HEK293 (cell line): ENCODE results near the gene SCIMP.

Experiments used
- HOXC10 ChIP-seq: sonication (generic); formaldehyde crosslinking; IDR thresholded peaks from 2 replicates; pipeline ENCODE4 v1.8.1; 2023; ENCODE audit warnings: mild to moderate bottlenecking, missing genetic modification reagents
- KLF16 ChIP-seq: fragments of 450-650 bp; formaldehyde crosslinking; IDR thresholded peaks from 2 replicates; pipeline ENCODE4 v1.5.1; 2017; ENCODE audit warnings: missing biosample characterization, missing genetic modification characterization
- KLF7 ChIP-seq: fragments of 450-650 bp; formaldehyde crosslinking; IDR thresholded peaks from 2 replicates; pipeline ENCODE4 v1.5.1; 2016; ENCODE audit warnings: missing biosample characterization, missing genetic modification characterization, borderline replicate concordance
- MZF1 ChIP-seq: fragments of 450-650 bp; formaldehyde crosslinking; IDR thresholded peaks from 2 replicates; pipeline ENCODE4 v1.5.1; 2017; ENCODE audit warnings: missing biosample characterization, missing genetic modification characterization, borderline replicate concordance
- OVOL3 ChIP-seq: fragments of 450-650 bp; formaldehyde crosslinking; IDR thresholded peaks from 2 replicates; pipeline ENCODE4 v1.5.1; 2016; ENCODE audit warnings: missing biosample characterization, missing genetic modification characterization
- SP2 ChIP-seq: fragments of 450-650 bp; formaldehyde crosslinking; IDR thresholded peaks from 2 replicates; pipeline ENCODE4 v1.5.1; 2016; ENCODE audit warnings: missing biosample characterization, missing genetic modification characterization
- ZEB2 ChIP-seq: fragments of 450-650 bp; formaldehyde crosslinking; IDR thresholded peaks from 2 replicates; pipeline ENCODE4 v1.5.1; 2016; ENCODE audit warnings: missing biosample characterization, missing genetic modification characterization
- ZNF202 ChIP-seq: fragments of 450-650 bp; formaldehyde crosslinking; IDR thresholded peaks from 2 replicates; pipeline ENCODE4 v1.5.1; 2016; ENCODE audit warnings: missing biosample characterization, missing genetic modification characterization, borderline replicate concordance
- ZNF214 ChIP-seq: fragments of 450-650 bp; formaldehyde crosslinking; IDR thresholded peaks from 2 replicates; pipeline ENCODE4 v1.5.1; 2017; ENCODE audit warnings: missing biosample characterization, mild to moderate bottlenecking, missing genetic modification characterization, borderline replicate concordance
- ZNF23 ChIP-seq: fragments of 450-650 bp; formaldehyde crosslinking; IDR thresholded peaks from 2 replicates; pipeline ENCODE4 v1.5.1; 2016; ENCODE audit warnings: missing biosample characterization, missing genetic modification characterization, borderline replicate concordance
- ZNF302 ChIP-seq: fragments of 450-650 bp; formaldehyde crosslinking; IDR thresholded peaks from 2 replicates; pipeline ENCODE4 v1.5.1; 2016; ENCODE audit warnings: missing biosample characterization, missing genetic modification characterization, low read depth
- ZNF335 ChIP-seq: fragments of 450-650 bp; formaldehyde crosslinking; conservative IDR thresholded peaks from 2 replicates; pipeline ENCODE4 v1.5.1; 2016; ENCODE audit warnings: missing biosample characterization, missing genetic modification characterization
- ZNF423 ChIP-seq: fragments of 450-650 bp; formaldehyde crosslinking; IDR thresholded peaks from 2 replicates; pipeline ENCODE4 v1.5.1; 2016; ENCODE audit warnings: missing biosample characterization, missing genetic modification characterization
- ZNF426 ChIP-seq: fragments of 450-650 bp; formaldehyde crosslinking; IDR thresholded peaks from 2 replicates; pipeline ENCODE4 v1.5.1; 2017; ENCODE audit warnings: missing biosample characterization, missing genetic modification characterization, mild to moderate bottlenecking, inconsistent platforms, moderate library complexity
- ZNF529 ChIP-seq: fragments of 450-650 bp; formaldehyde crosslinking; IDR thresholded peaks from 2 replicates; pipeline ENCODE4 v1.5.1; 2017; ENCODE audit warnings: missing genetic modification characterization, missing biosample characterization; ENCODE audit not compliant: insufficient replicate concordance
- ZNF544 ChIP-seq: fragments of 450-650 bp; formaldehyde crosslinking; IDR thresholded peaks from 2 replicates; pipeline ENCODE4 v1.5.0; 2017; ENCODE audit warnings: missing biosample characterization, missing genetic modification characterization
- ZNF548 ChIP-seq: fragments of 450-650 bp; formaldehyde crosslinking; IDR thresholded peaks from 2 replicates; pipeline ENCODE4 v1.5.1; 2016; ENCODE audit warnings: missing biosample characterization, missing genetic modification characterization
- ZNF558 ChIP-seq: fragments of 450-650 bp; formaldehyde crosslinking; IDR thresholded peaks from 2 replicates; pipeline ENCODE4 v1.5.1; 2016; ENCODE audit warnings: missing biosample characterization, missing genetic modification characterization
- ZNF585B ChIP-seq: fragments of 450-650 bp; formaldehyde crosslinking; IDR thresholded peaks from 2 replicates; pipeline ENCODE4 v1.5.1; 2016; ENCODE audit warnings: missing biosample characterization, missing genetic modification characterization
- ZNF600 ChIP-seq: fragments of 450-650 bp; formaldehyde crosslinking; IDR thresholded peaks from 2 replicates; pipeline ENCODE4 v1.5.1; 2016; ENCODE audit warnings: missing biosample characterization, missing genetic modification characterization
- ZNF629 ChIP-seq: fragments of 450-650 bp; formaldehyde crosslinking; IDR thresholded peaks from 2 replicates; pipeline ENCODE4 v1.5.1; 2017; ENCODE audit warnings: missing biosample characterization, missing genetic modification characterization
- ZNF785 ChIP-seq: fragments of 450-650 bp; formaldehyde crosslinking; IDR thresholded peaks from 2 replicates; pipeline ENCODE4 v1.5.1; 2016; ENCODE audit warnings: missing biosample characterization, missing genetic modification characterization
- ZNF791 ChIP-seq: fragments of 450-650 bp; formaldehyde crosslinking; IDR thresholded peaks from 2 replicates; pipeline ENCODE4 v1.5.1; 2016; ENCODE audit warnings: missing biosample characterization, missing genetic modification characterization
- ZNF843 ChIP-seq: fragments of 450-650 bp; formaldehyde crosslinking; IDR thresholded peaks from 2 replicates; pipeline ENCODE4 v1.5.1; 2016; ENCODE audit warnings: missing biosample characterization, missing genetic modification characterization
- TF ChIP-seq, protein P1 (sequence below): fragments of 450-650 bp; formaldehyde crosslinking; IDR thresholded peaks from 2 replicates; pipeline ENCODE4 v1.5.1; 2016; ENCODE audit warnings: missing biosample characterization, missing genetic modification characterization
- TF ChIP-seq, protein P2 (sequence below): fragments of 450-650 bp; formaldehyde crosslinking; IDR thresholded peaks from 2 replicates; pipeline ENCODE4 v1.5.1; 2016; ENCODE audit warnings: missing biosample characterization, missing genetic modification characterization
- TF ChIP-seq, protein P3 (sequence below): fragments of 450-650 bp; formaldehyde crosslinking; IDR thresholded peaks from 2 replicates; pipeline ENCODE4 v1.5.1; 2016; ENCODE audit warnings: missing biosample characterization, missing genetic modification characterization
- TF ChIP-seq, protein P4 (sequence below): fragments of 450-650 bp; IDR thresholded peaks from 2 replicates; pipeline ENCODE4 v1.5.1; 2018; ENCODE audit warnings: missing biosample characterization, missing genetic modification characterization
- TF ChIP-seq, protein P5 (sequence below): fragments of 450-650 bp; formaldehyde crosslinking; IDR thresholded peaks from 2 replicates; pipeline ENCODE4 v1.5.1; 2016; ENCODE audit warnings: missing biosample characterization, missing genetic modification characterization
- TF ChIP-seq, protein P6 (sequence below): fragments of 450-650 bp; formaldehyde crosslinking; IDR thresholded peaks from 2 replicates; pipeline ENCODE4 v1.5.1; 2016; ENCODE audit warnings: missing biosample characterization, missing genetic modification characterization, low read depth

SCIMP gene

DNA sequence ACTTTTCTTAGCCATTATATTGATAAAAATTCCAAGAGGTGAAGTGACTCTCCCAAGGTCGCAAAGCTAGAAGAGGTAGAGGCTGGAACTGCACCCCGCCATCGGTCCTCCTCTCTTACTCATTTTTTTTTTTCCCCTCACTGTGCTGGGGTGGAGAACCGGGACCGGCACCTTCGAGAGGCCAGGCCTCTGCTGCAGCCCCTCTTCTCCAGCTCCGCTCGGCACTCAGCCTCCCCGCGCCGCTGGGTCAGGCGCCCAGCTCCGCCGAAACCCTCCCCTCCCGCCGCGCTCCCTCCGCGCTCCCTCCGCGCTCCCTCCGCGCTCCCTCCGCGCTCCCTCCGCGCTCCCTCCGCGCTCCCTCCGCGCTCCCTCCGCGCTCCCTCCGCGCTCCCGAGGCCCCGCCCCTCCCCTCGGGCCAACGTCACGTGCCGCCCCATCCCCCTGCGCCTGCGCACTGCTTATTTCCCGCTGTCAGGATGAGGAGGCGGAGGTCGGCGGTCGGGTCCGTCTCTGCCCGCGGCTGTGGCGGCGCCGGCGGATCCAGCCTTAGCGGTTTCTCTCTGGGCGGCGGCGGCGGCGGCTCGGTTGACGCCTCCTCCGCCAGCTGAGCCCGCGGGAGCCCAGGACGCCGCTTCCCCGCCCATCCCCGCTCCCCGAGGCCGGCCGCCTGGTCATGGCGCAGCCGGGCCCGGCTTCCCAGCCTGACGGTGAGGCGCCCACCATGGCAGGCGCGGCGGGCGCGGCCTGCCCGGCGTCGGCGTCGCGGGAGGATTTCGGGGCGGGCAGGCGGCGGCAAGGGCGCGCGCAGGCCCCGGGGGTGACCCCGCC, 47.4 kb upstream of the SCIMP start, which contains the start of gene RABEP1 (continued):
- TF ChIP-seq, protein P1, sequence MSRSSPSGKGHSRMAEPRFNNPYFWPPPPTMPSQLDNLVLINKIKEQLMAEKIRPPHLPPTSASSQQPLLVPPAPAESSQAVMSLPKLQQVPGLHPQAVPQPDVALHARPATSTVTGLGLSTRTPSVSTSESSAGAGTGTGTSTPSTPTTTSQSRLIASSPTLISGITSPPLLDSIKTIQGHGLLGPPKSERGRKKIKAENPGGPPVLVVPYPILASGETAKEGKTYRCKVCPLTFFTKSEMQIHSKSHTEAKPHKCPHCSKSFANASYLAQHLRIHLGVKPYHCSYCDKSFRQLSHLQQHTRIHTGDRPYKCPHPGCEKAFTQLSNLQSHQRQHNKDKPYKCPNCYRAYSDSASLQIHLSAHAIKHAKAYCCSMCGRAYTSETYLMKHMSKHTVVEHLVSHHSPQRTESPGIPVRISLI, result no peak
- TF ChIP-seq ZNF791 (tag by site-specific recombination) (no peak), ZNF585B (no peak), MZF1 (peak; percentile 70; the same call in 1 of the 2 replicates), ZNF529 (no peak), ZNF544 (no peak), ZNF23 (tag by site-specific recombination) (no peak), OVOL3 (no peak), KLF7 (tag by site-specific recombination) (no peak), ZNF548 (tag by site-specific recombination) (no peak), ZNF426 (no peak), ZNF843 (no peak), ZNF629 (tag by site-specific recombination) (no peak), ZNF558 (tag by site-specific recombination) (no peak), ZNF202 (no peak), ZNF335 (tag by site-specific recombination) (peak; percentile 73), ZNF785 (tag by site-specific recombination) (no peak), ZNF423 (0 out of 2 replicates have a peak, but pooled peaks have one; percentile 26), ZNF214 (tag by site-specific recombination) (no peak), ZEB2 (tag by site-specific recombination) (peak; percentile 74), SP2 (tag by site-specific recombination) (peak; percentile 44), KLF16 (no peak), HOXC10 (CRISPR knock-in tag) (no peak), ZNF302 (tag by site-specific recombination) (no peak), ZNF600 (tag by site-specific recombination) (0 out of 2 replicates have a peak, but pooled peaks have one; percentile 36)
- TF ChIP-seq, protein P2, sequence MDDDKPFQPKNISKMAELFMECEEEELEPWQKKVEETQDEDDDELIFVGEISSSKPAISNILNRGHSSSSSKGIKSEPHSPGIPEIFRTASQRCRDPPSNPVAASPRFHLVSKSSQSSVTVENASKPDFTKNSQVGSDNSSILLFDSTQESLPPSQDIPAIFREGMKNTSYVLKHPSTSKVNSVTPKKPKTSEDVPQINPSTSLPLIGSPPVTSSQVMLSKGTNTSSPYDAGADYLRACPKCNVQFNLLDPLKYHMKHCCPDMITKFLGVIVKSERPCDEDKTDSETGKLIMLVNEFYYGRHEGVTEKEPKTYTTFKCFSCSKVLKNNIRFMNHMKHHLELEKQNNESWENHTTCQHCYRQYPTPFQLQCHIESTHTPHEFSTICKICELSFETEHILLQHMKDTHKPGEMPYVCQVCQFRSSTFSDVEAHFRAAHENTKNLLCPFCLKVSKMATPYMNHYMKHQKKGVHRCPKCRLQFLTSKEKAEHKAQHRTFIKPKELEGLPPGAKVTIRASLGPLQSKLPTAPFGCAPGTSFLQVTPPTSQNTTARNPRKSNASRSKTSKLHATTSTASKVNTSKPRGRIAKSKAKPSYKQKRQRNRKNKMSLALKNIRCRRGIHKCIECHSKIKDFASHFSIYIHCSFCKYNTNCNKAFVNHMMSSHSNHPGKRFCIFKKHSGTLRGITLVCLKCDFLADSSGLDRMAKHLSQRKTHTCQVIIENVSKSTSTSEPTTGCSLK (tag by site-specific recombination), result no peak
- TF ChIP-seq, protein P3, sequence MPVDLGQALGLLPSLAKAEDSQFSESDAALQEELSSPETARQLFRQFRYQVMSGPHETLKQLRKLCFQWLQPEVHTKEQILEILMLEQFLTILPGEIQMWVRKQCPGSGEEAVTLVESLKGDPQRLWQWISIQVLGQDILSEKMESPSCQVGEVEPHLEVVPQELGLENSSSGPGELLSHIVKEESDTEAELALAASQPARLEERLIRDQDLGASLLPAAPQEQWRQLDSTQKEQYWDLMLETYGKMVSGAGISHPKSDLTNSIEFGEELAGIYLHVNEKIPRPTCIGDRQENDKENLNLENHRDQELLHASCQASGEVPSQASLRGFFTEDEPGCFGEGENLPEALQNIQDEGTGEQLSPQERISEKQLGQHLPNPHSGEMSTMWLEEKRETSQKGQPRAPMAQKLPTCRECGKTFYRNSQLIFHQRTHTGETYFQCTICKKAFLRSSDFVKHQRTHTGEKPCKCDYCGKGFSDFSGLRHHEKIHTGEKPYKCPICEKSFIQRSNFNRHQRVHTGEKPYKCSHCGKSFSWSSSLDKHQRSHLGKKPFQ (tag by site-specific recombination), result no peak
- TF ChIP-seq, protein P4, sequence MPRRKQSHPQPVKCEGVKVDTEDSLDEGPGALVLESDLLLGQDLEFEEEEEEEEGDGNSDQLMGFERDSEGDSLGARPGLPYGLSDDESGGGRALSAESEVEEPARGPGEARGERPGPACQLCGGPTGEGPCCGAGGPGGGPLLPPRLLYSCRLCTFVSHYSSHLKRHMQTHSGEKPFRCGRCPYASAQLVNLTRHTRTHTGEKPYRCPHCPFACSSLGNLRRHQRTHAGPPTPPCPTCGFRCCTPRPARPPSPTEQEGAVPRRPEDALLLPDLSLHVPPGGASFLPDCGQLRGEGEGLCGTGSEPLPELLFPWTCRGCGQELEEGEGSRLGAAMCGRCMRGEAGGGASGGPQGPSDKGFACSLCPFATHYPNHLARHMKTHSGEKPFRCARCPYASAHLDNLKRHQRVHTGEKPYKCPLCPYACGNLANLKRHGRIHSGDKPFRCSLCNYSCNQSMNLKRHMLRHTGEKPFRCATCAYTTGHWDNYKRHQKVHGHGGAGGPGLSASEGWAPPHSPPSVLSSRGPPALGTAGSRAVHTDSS, result no peak
- TF ChIP-seq, protein P5, sequence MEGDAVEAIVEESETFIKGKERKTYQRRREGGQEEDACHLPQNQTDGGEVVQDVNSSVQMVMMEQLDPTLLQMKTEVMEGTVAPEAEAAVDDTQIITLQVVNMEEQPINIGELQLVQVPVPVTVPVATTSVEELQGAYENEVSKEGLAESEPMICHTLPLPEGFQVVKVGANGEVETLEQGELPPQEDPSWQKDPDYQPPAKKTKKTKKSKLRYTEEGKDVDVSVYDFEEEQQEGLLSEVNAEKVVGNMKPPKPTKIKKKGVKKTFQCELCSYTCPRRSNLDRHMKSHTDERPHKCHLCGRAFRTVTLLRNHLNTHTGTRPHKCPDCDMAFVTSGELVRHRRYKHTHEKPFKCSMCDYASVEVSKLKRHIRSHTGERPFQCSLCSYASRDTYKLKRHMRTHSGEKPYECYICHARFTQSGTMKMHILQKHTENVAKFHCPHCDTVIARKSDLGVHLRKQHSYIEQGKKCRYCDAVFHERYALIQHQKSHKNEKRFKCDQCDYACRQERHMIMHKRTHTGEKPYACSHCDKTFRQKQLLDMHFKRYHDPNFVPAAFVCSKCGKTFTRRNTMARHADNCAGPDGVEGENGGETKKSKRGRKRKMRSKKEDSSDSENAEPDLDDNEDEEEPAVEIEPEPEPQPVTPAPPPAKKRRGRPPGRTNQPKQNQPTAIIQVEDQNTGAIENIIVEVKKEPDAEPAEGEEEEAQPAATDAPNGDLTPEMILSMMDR (tag by site-specific recombination), result peak; percentile 54
- TF ChIP-seq, protein P6, sequence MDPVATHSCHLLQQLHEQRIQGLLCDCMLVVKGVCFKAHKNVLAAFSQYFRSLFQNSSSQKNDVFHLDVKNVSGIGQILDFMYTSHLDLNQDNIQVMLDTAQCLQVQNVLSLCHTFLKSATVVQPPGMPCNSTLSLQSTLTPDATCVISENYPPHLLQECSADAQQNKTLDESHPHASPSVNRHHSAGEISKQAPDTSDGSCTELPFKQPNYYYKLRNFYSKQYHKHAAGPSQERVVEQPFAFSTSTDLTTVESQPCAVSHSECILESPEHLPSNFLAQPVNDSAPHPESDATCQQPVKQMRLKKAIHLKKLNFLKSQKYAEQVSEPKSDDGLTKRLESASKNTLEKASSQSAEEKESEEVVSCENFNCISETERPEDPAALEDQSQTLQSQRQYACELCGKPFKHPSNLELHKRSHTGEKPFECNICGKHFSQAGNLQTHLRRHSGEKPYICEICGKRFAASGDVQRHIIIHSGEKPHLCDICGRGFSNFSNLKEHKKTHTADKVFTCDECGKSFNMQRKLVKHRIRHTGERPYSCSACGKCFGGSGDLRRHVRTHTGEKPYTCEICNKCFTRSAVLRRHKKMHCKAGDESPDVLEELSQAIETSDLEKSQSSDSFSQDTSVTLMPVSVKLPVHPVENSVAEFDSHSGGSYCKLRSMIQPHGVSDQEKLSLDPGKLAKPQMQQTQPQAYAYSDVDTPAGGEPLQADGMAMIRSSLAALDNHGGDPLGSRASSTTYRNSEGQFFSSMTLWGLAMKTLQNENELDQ, result no peak
